ENCODE data around the gene WNT4. TPM values are rescaled to one million over a fixed set of nuclear protein-coding genes. Genes with fewer than 3 reads are reported as not detected.

WNT4 gene
- total RNA-seq, 4 donors from 2014 or later, result 1.3 to 14.0 (median 11.5) TPM; not detected in 1

DNA sequence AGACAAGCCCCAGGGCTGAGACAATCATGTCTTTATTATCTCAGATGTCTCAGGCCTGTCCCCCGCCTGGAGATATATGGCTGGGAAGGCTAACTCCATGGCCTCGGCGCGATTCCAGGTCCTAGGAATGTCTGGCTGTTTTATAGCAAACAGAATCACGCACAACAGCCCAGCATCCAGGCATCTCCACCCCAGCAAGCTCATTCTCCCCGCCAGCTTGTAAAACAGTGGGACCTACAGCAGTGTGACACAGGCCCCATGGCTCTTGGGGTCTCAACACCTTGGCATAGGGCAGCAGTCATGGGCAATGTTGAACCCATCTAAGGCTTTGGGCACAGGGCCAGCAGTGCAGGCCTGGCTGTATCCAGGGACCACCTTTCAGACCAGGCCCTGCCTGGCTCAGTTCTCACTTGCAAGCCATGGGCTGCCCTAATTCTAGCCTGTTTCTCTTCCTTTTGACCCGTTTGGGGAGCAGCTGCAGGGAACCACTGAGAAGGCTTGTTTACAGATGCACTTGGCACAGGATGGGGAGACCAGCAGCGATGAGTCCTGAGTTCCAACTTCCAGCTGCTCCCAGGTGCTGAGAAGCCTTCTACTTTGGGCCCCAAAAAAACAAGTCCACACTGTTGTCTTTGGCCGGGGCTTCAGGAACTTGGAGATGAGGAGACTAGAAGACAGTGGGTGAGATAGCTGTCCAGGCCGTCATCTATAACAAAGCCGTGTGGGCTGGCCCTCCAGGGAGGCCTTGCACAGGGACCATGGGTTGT lies 34.4 kb downstream of the WNT4 start:
- Histone ChIP-seq H3K27me3 (no peaks in the 10 kb centered on the region), H3K27ac (peak overlapping the region; percentile 61 to 66), H3K36me3 (no peaks in the 10 kb centered on the region), H3K4me3 (no peak overlapping the region), H3K4me1 (peaks cover 10 to 15% of the 10 kb centered on the region in 2 donors), H3K9me3 (no peaks in the 10 kb centered on the region)
- TF ChIP-seq, protein P1, sequence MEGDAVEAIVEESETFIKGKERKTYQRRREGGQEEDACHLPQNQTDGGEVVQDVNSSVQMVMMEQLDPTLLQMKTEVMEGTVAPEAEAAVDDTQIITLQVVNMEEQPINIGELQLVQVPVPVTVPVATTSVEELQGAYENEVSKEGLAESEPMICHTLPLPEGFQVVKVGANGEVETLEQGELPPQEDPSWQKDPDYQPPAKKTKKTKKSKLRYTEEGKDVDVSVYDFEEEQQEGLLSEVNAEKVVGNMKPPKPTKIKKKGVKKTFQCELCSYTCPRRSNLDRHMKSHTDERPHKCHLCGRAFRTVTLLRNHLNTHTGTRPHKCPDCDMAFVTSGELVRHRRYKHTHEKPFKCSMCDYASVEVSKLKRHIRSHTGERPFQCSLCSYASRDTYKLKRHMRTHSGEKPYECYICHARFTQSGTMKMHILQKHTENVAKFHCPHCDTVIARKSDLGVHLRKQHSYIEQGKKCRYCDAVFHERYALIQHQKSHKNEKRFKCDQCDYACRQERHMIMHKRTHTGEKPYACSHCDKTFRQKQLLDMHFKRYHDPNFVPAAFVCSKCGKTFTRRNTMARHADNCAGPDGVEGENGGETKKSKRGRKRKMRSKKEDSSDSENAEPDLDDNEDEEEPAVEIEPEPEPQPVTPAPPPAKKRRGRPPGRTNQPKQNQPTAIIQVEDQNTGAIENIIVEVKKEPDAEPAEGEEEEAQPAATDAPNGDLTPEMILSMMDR (IDR thresholded peaks at IDR 0.05), result no peak
- no peak for TF ChIP-seq POLR2A (IDR thresholded peaks at IDR 0.05)
- intact Hi-C loops (cut with DNase I; ENCODE audit: low total_unique reads), result no loop called here
- DNase-seq, result peak; percentile 83 to 89

- no peak overlapping the region for H3K4me3 ChIP-seq
- intact Hi-C loops (cut with DNase I; ENCODE audit: low total_unique reads), result no loop called here
- TF ChIP-seq, protein P1 (IDR thresholded peaks at IDR 0.05), result no peak
- no peak for TF ChIP-seq POLR2A (IDR thresholded peaks at IDR 0.05)
- H3K9me3 ChIP-seq, result no peaks in the 10 kb centered on the region
- no peaks in the 10 kb centered on the region for H3K36me3 ChIP-seq
- H3K27ac ChIP-seq, result peak overlapping the region; percentile 10 to 61
- no peaks in the 10 kb centered on the region for H3K27me3 ChIP-seq
- H3K4me1 ChIP-seq, result peaks cover 8 to 15% of the 10 kb centered on the region in 2 donors
- no peak for DNase-seq
These were observed 35.8 kb downstream of the WNT4 start for GRCh38 chr1:22107126-22107525.

GRCh38 chr1:22105611-22106207 lies 37.2 kb downstream of the WNT4 start:
- Histone ChIP-seq H3K4me1 (peaks cover 5 to 8% of the 10 kb centered on the region in 2 donors), H3K27me3 (no peaks in the 10 kb centered on the region), H3K4me3 (no peak overlapping the region), H3K27ac (no peak overlapping the region), H3K9me3 (no peaks in the 10 kb centered on the region), H3K36me3 (no peaks in the 10 kb centered on the region)
- intact Hi-C loops (cut with DNase I; ENCODE audit: low total_unique reads), result no loop called here
- DNase-seq, result peak in 1 of 2 donors; percentile 49
- TF ChIP-seq, protein P1 (IDR thresholded peaks at IDR 0.05), result peak; percentile 72 to 89 (median 82)
- no peak for TF ChIP-seq POLR2A (IDR thresholded peaks at IDR 0.05)

GRCh38 chr1:22104865-22105437 lies 37.9 kb downstream of the WNT4 start:
- intact Hi-C loops (cut with DNase I; ENCODE audit: low total_unique reads), result no loop called here
- DNase-seq, result no peak
- H3K27me3 ChIP-seq, result no peaks in the 10 kb centered on the region
- H3K27ac ChIP-seq, result no peak overlapping the region
- no peak overlapping the region for H3K4me3 ChIP-seq
- H3K36me3 ChIP-seq, result no peaks in the 10 kb centered on the region
- H3K4me1 ChIP-seq, result peaks cover 4 to 8% of the 10 kb centered on the region in 2 donors
- no peak for TF ChIP-seq POLR2A (IDR thresholded peaks at IDR 0.05)
- TF ChIP-seq, protein P1 (IDR thresholded peaks at IDR 0.05), result no peak
- H3K9me3 ChIP-seq, result no peaks in the 10 kb centered on the region

GRCh38 chr1:22104094-22104493 lies 38.8 kb downstream of the WNT4 start:
- no peak for DNase-seq
- H3K27me3 ChIP-seq, result no peaks in the 10 kb centered on the region
- H3K9me3 ChIP-seq, result no peaks in the 10 kb centered on the region
- no peak overlapping the region for H3K27ac ChIP-seq
- H3K36me3 ChIP-seq, result no peaks in the 10 kb centered on the region
- intact Hi-C loops (cut with DNase I; ENCODE audit: low total_unique reads), result no loop called here
- peaks cover 3 to 7% of the 10 kb centered on the region in 2 donors for H3K4me1 ChIP-seq
- no peak overlapping the region for H3K4me3 ChIP-seq
- TF ChIP-seq, protein P1 (IDR thresholded peaks at IDR 0.05), result no peak
- TF ChIP-seq POLR2A (IDR thresholded peaks at IDR 0.05), result no peak

Data from uterus (tissue), 4 donors.